Vagina (tissue), 2 donors: ENCODE results near the gene PACS2.

Source experiments
- POLR2A ChIP-seq, 2 donors: fragments of 450-650 bp; IDR thresholded peaks; one replicate each; pipeline ENCODE4 v1.6.1; 2017; ENCODE audit warnings: antibody characterized with exemption in 2 of 2, mild to moderate bottlenecking in 2 of 2, moderate library complexity in 2 of 2
- TF ChIP-seq, protein P1 (sequence below), 3 experiments: fragments of 450-650 bp in 2 of 3; fragments of 200-600 bp in 1 of 3; sonication (generic) in 1 of 3; IDR thresholded peaks; one replicate each; pipeline ENCODE4 v1.5.1; 2017 to 2019; ENCODE audit warnings: antibody characterized with exemption in 3 of 3, mild to moderate bottlenecking in 2 of 3, moderate library complexity in 2 of 3

DNA sequence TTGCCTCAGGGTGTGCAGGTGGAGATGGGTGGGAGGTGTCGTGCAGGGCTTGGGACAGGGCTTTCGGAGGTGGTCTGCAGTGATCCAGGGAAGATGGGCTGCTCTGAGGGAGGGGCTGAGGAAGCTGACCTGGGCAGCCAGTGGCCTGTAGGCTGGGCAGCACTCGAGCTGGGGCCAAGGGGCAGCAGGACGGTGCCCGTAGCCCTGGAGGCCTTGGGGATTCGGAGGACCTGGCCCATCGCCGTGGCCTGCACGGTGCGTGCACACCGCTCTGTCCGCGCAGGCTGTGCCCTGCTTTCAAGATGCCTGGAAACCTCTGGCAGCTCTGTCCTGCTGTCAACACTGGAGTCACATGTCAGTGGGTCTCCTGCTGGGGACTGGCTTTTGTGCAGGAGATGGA lies 9.1 kb downstream of the PACS2 start:
- no peak for TF ChIP-seq POLR2A (IDR thresholded peaks at IDR 0.05)
- TF ChIP-seq, protein P1, sequence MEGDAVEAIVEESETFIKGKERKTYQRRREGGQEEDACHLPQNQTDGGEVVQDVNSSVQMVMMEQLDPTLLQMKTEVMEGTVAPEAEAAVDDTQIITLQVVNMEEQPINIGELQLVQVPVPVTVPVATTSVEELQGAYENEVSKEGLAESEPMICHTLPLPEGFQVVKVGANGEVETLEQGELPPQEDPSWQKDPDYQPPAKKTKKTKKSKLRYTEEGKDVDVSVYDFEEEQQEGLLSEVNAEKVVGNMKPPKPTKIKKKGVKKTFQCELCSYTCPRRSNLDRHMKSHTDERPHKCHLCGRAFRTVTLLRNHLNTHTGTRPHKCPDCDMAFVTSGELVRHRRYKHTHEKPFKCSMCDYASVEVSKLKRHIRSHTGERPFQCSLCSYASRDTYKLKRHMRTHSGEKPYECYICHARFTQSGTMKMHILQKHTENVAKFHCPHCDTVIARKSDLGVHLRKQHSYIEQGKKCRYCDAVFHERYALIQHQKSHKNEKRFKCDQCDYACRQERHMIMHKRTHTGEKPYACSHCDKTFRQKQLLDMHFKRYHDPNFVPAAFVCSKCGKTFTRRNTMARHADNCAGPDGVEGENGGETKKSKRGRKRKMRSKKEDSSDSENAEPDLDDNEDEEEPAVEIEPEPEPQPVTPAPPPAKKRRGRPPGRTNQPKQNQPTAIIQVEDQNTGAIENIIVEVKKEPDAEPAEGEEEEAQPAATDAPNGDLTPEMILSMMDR (IDR thresholded peaks at IDR 0.05): no peak
